Pericardium fibroblast (primary cell): ENCODE data around the gene ZNF460. TPM values are rescaled to one million over a fixed set of nuclear protein-coding genes. Genes with fewer than 3 reads are reported as not detected.

Experiments
- total RNA-seq: library from RNA; depleted of rRNA; stranded (reverse); fragments of >200 nt; gene quantifications from 2 replicates; pipeline ENCODE4 v1.2.3, GENCODE V29; 2015

The ZNF460 gene
- 26.8 and 33.3 TPM in 2 replicates for total RNA-seq

GRCh38 chr19:57280165-57280961, at the start of gene ZNF460:
TSS of gene ZNF460 (plus strand) at chr19:57280485. CDS start at chr19:57280807, 322 bp downstream.

GRCh38 chr19:57240311-57241090, 39.8 kb upstream of the ZNF460 start, which contains the start of gene ZNF805:
TSS of gene ZNF805 (plus strand) at chr19:57240632. CDS start at chr19:57240892, 260 bp downstream.

GRCh38 chr19:57320180-57321084, 40.1 kb downstream of the ZNF460 start, which contains the start of gene ZNF543:
TSS of gene ZNF543 (plus strand) at chr19:57320472. CDS start at chr19:57320854, 382 bp downstream.

Other genes starting within 250 kb of the ZNF460 start
- not detected in 2 replicates for gene USP29, start 160.5 kb upstream of the ZNF460 start, total RNA-seq
- not detected in 2 replicates for gene ZIM3, start 135.3 kb upstream of the ZNF460 start, total RNA-seq
- not detected in 2 replicates for gene DUXA, start 113.0 kb upstream of the ZNF460 start, total RNA-seq
- gene ZNF264, start 89.0 kb upstream of the ZNF460 start, total RNA-seq: 10.3 and 22.5 TPM in 2 replicates
- 0.09 TPM in 1 of 2 replicates, not detected in the other for gene AURKC, start 49.5 kb upstream of the ZNF460 start, total RNA-seq
- gene ZNF805, start 39.9 kb upstream of the ZNF460 start, total RNA-seq: 6.4 and 9.2 TPM in 2 replicates
- 3.7 and 4.6 TPM in 2 replicates for gene ZNF543, start 40.0 kb downstream of the ZNF460 start, total RNA-seq
- 5.4 and 6.5 TPM in 2 replicates for gene ZNF304, start 70.8 kb downstream of the ZNF460 start, total RNA-seq
- gene TRAPPC2B, start 83.1 kb downstream of the ZNF460 start, total RNA-seq: 25.3 and 28.2 TPM in 2 replicates
- 2.1 and 3.8 TPM in 2 replicates for gene ZNF547, start 83.1 kb downstream of the ZNF460 start, total RNA-seq
- 14.4 and 28.1 TPM in 2 replicates for gene ZNF548, start 109.4 kb downstream of the ZNF460 start, total RNA-seq
- 1.9 and 4.3 TPM in 2 replicates for gene ZNF17, start 130.7 kb downstream of the ZNF460 start, total RNA-seq
- 6.3 and 6.5 TPM in 2 replicates for gene ZNF749, start 154.8 kb downstream of the ZNF460 start, total RNA-seq
- gene VN1R1, start 176.7 kb downstream of the ZNF460 start, total RNA-seq: 0.17 and 0.23 TPM in 2 replicates
- 9.7 and 11.4 TPM in 2 replicates for gene ZNF772, start 197.1 kb downstream of the ZNF460 start, total RNA-seq
- gene ZNF419, start 207.3 kb downstream of the ZNF460 start, total RNA-seq: 7.6 and 9.6 TPM in 2 replicates
- 7.7 and 10.4 TPM in 2 replicates for gene ZNF773, start 219.5 kb downstream of the ZNF460 start, total RNA-seq
- gene ZNF549, start 246.9 kb downstream of the ZNF460 start, total RNA-seq: 3.8 and 3.9 TPM in 2 replicates